HPDE6-E6E7 (cell line): ENCODE measurements around the gene OR51B6.
"Not testable (repeated sequence)": the region's sequence is repeated elsewhere in the genome, so short reads cannot be mapped to it uniquely, and the experiment has no call there.

Experiments
- DNase-seq: peaks from one replicate; pipeline ENCODE4 v3.0.0; 2011; ENCODE audit warnings: missing footprints; ENCODE audit errors: extremely low spot score

The OR51B6 gene

GRCh38 chr11:5351208-5351607, at the start of gene OR51B6:
OR51B6 (plus strand) TSS chr11:5351508; CDS start chr11:5351508, 0 bp downstream.
- DNase-seq, result no peak

DNA sequence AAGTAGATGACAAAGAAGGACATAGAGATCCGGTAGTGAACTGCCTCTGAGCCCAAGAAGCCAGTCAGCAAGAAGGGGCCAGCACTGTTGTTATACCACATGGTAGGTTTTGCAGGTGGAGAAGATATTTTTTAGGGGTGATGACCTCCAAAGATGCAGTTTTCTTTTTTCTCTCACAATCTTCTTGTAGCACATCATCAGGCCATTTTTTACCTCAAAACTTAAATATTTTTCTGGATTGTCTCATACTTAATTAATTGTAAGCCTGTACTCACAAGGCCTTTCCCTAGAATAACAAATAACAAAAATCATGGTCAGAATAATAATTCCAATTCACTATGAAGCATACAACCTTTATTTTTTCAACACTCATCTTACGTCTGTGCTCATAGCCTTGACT, 49.5 kb upstream of the OR51B6 start, which contains the start of gene OR51B4:
TSS of gene OR51B4 (minus strand) at position 101 of the 400 bp plus-strand sequence. CDS start at position 101, 0 bp downstream.
- DNase-seq, result no peak

DNA sequence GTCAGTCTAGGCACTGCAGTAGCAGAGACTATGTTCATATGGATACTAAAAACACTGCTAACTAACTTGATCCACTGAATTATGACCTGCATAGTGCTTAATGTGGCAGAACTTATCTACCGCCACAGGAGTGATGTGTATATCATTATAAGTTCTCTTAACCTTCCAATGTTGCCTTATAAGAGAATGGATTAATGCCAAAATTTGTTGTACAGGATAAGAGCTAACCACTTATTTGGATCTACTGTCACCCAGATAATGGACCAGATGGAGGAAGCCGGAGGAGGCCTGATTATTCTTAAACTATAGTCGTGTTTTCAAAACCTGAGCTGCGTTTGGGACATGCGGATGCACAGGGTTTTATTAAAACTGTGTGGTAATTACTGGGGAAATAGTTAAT, 47.7 kb upstream of the OR51B6 start:
- no peak for DNase-seq

- no peak for DNase-seq
These were observed 47.3 kb upstream of the OR51B6 start for GRCh38 chr11:5304046-5304445.

GRCh38 chr11:5307256-5308019, 43.9 kb upstream of the OR51B6 start:
- DNase-seq, result no peak

GRCh38 chr11:5310423-5310822, 40.9 kb upstream of the OR51B6 start:
- no peak for DNase-seq

DNA sequence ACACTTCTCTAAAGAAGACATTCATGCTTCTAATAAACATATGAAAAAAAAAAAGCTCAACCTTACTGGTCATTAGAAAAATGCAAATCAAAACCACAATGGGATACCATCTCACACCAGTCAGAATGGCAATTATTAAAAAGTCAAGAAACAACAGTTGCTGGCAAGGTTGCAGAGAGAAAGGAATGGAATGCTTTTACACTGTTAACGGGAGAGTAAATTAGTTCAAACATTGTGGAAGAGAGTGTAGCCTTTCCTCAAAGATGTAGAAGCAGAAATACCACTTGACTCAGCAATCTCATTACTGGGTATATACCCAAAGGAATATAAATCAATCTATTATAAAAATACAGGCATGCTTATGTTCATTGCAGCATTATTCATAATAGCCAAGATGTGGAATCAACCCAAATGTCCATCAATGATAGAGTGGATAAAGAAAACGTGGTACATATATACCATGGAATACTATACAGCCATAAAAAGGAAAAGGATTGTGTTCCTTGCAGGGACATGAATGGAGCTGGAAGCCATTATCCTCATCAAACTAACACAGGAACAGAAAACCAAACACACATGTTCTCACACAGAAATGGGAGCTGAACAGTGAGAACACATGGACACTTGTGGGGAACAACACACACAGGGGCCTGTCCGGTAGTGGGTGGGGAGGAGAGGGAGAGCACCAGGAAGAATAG, 37.8 kb upstream of the OR51B6 start:
- DNase-seq, result not testable (repeated sequence)

DNA sequence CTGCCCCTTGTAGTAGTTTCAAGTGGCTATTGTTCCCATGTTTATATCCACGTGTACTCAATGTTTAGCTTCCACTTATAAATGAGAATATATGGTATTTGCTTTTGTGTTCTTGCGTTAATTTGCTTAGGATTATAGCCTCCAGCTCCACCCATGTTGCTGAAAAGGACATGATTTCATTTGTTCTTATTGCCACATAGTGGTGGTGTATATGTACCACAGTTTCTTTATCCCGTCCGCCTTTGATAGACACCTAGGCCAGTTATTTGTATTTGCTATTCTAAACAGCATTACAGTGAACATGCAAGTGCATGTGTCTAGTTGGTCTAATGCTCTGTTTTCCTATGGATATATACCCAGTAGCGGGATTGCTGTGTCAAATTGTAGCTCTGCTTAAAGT, 34.0 kb upstream of the OR51B6 start:
- DNase-seq, result no peak

DNA sequence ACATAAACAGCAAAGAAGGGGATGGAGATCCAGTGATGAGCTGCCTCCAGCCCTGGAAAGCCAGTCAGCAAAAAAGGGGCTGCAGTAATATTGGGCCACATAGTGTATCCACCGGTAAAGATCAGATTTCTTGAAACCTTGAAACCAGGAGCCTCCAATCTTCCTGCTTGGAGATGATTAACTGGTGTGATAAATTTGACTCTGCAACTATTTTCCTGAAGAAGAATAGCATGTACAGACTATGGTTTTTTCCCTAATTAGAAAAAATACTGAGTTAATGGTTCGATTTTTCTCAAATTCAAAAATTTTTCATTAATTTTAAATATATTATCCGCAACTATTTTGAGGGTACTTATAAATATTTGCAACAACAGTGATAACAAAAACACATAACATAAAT, 27.1 kb upstream of the OR51B6 start, which contains the start of gene OR51B2:
TSS of gene OR51B2 (minus strand) at position 101 of the 400 bp plus-strand sequence. CDS start at position 101, 0 bp downstream.
- no peak for DNase-seq

DNA sequence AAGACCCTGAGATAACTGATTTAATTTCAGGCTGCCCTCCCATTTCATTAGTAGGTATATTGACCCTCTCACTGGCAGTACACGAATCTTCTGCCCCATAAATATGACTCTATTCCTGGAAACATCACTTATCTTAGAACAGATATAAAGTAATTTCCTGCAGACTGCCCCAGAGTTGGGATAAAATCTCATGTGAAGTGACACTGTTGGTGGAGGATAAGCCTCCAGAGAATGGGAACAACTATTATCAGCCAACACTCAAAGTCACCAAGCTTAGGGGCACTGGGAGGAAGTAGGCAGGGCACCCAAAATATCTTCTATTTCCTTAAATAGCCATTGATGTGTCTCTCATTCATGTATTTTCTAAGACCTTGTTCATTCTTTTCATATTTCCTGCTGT, 16.1 kb upstream of the OR51B6 start:
- no peak for DNase-seq

- DNase-seq, result no peak
These were observed 15.0 kb upstream of the OR51B6 start for GRCh38 chr11:5336331-5336730.

DNA sequence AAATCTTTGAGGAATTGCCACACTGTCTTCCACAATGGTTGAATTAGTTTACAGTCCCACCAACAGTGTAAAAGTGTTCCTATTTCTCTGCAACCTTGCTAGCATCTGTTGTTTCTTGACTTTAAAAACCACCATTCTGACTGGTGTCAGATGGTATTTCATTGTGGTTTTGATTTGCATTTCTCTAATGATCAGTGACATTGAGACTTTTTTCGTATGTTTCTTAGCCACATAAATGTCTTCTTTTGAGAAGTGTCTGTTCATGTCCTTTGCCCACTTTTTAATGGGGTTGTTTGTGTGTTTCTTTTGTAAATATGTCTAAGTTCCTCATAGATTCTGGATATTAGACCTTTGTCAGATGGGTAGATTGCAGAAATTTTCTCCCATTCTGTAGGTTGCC, 14.1 kb upstream of the OR51B6 start:
- DNase-seq, result not testable (repeated sequence)

- DNase-seq, result no peak
These were observed 11.5 kb upstream of the OR51B6 start for GRCh38 chr11:5339771-5340322.

- no peak for DNase-seq
These were observed 7.6 kb upstream of the OR51B6 start, which contains the start of gene OR51B5 for GRCh38 chr11:5343474-5344335. OR51B5 (minus strand) TSS chr11:5343524; CDS start chr11:5343524, 0 bp downstream.

- no peak for DNase-seq
These were observed 5.5 kb upstream of the OR51B6 start for GRCh38 chr11:5345831-5346230.

- no peak for DNase-seq
These were observed 2.6 kb upstream of the OR51B6 start for GRCh38 chr11:5348551-5349194.

DNA sequence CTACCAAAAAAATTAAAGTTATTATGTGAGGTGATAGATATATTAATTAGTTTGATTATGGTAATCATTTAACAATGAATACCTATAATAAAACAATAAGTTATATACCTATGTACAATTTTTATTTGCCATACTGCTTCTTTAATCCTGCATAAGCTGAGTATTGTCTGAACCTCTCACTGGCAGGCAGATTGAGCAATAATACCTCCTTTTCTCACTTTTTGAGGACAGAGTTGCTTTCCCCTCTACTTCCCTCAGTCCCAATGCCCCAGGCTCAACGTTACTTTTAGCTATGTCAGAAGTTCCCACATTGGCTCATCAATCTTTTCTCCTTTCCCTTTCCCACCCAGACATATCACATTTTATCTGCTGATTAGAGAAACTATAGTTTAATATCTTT, 1.8 kb upstream of the OR51B6 start:
- DNase-seq, result no peak

DNA sequence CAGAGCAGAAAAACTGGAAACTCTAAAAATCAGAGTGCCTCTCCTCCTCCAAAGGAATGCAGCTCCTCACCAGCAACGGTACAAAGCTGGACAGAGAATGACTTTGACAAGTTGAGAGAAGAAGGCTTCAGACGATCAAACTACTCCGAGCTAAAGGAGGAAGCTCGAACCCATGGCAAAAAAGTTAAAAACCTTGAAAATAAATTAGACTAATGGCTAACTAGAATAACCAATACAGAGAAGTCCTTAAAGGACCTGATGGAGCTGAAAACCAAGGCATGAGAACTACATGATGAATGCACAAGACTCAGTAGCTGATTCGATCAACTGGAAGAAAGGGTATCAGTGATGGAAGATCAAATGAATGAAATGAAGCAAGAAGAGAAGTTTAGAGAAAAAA, 4.7 kb downstream of the OR51B6 start:
- not testable (repeated sequence) for DNase-seq

- no peak for DNase-seq
These were observed 10.8 kb downstream of the OR51B6 start for GRCh38 chr11:5362017-5362625.

- no peak for DNase-seq
These were observed 12.4 kb downstream of the OR51B6 start for GRCh38 chr11:5363679-5364078.

DNA sequence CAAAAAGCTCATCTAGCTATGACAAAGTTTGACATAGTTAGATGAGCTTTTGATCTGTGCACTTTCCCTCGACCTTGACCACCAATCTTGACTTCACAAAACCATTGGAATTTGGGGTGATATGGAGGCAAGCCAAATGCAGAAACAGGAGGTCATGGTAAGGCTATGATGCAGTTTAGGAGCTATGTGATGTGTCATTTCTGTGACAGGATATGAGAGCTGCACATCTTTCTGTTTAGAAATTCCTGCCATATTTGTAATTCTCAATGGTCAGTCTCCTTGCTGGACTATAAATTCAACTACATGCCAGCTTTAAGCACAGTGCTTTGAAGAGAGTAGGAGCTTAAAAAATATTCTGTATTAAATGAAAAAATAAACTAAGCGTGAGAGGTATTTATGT, 12.9 kb downstream of the OR51B6 start:
- DNase-seq, result no peak
